Left ventricle myocardium inferior (tissue), 1 donor: ENCODE data around the gene RAP1GAP. TPM values are rescaled to one million over a fixed set of nuclear protein-coding genes. Genes with fewer than 3 reads are reported as not detected.

ENCODE experiments used
- DNase-seq: peaks from one replicate; pipeline ENCODE4 v3.0.0-alpha.2; 2020
- H3K27ac ChIP-seq: fragments of 200-600 bp; replicated peaks from 2 replicates; pipeline ENCODE4 v1.8.0; 2021
- H3K27me3 ChIP-seq: fragments of 200-600 bp; 2 replicates; pipeline ENCODE4 v1.8.0; 2021; ENCODE audit warnings: low read depth
- H3K36me3 ChIP-seq: fragments of 200-600 bp; 2 replicates; pipeline ENCODE4 v1.8.0; 2021
- H3K4me1 ChIP-seq: fragments of 200-600 bp; 2 replicates; pipeline ENCODE4 v1.8.0; 2021
- H3K4me3 ChIP-seq: fragments of 200-600 bp; 2 replicates; pipeline ENCODE4 v1.8.0; 2021; ENCODE audit warnings: mild to moderate bottlenecking, moderate library complexity
- H3K9me3 ChIP-seq: fragments of 200-600 bp; replicated peaks from 2 replicates; pipeline ENCODE4 v1.8.0; 2021
- CTCF ChIP-seq: fragments of 200-600 bp; IDR thresholded peaks from 2 replicates; pipeline ENCODE4 v1.8.0; 2021; ENCODE audit warnings: antibody characterized with exemption, mild to moderate bottlenecking, borderline replicate concordance
- intact Hi-C: fragments of 100-400 bp; cut with micrococcal nuclease; formaldehyde crosslinking; loops from one replicate; pipeline ENCODE4 v1.11.0; 2022
- total RNA-seq: library from RNA; stranded (reverse); fragmentation: NEBNext Ultra II Directional; extraction: Animal tissue kit (Norgen Biotek cat#: 25700); gene quantifications from one replicate; pipeline ENCODE4 v1.2.1, GENCODE V29; 2021
- donor health status: DM: no; HTN: yes; CAD: no; lungs with severe emphysema.

Gene RAP1GAP
- total RNA-seq, 1 donor from 2014 or later = 6.2 TPM

DNA sequence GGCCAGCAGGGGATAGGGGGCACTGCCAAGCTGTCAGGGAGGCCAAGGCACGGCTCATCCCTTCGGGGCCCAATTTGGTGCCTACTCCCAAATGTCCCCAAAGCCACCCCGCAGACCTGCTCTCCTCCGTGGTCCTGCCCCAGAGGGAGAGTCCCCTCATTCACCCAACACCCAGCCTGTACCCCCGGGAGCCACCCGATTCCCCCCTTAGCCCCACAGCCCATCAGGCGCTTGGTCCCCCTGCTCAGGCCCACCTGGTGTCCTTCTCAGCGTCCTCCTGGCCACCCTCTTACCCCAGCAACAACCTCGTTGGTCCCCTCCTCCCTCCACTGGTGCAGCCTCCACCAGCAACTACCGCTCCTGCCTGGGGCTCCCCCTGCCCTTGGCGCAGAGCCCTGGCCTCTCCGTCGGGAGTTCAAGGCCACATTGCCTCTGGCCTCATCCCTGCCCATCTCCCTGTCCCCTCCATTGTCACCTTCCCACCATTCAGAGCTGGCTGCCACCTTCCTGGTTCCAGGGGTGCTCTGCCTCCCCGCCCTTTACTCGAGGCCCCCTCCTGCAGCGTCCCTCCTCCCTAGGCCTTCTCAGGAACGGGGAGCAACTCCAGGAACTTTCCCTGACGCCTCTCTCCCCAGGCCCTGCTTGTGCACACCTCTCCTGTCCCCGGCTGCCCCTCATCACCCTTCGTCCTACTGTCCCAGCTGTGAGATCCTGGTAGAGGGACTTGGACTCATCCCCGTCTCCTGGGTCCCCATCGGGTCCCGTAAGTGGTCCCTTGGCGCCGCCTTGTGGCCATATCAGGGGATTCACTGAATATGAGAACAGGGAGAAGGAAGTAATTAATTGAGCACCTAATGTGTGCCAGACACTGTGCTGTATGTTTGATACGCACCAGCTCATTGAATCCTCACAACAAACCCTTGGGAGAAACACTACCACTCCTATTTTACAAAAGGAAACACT is 73.9 kb downstream of the RAP1GAP start:
- peaks cover 55% of the 10 kb centered on the region for H3K27me3 ChIP-seq
- intact Hi-C loops = no loop called here
- TF ChIP-seq CTCF = peak; percentile 72
- DNase-seq = peak; percentile 59
- no peaks in the 10 kb centered on the region for H3K9me3 ChIP-seq
- H3K36me3 ChIP-seq = no peaks in the 10 kb centered on the region
- no peaks in the 10 kb centered on the region for H3K4me1 ChIP-seq
- no peak overlapping the region for H3K4me3 ChIP-seq
- H3K27ac ChIP-seq = no peak overlapping the region

GRCh38 chr1:21594501-21594900 is 74.7 kb downstream of the RAP1GAP start:
- Histone ChIP-seq H3K9me3 (no peaks in the 10 kb centered on the region), H3K27ac (no peak overlapping the region), H3K4me1 (no peaks in the 10 kb centered on the region), H3K4me3 (no peak overlapping the region), H3K36me3 (no peaks in the 10 kb centered on the region), H3K27me3 (peaks cover 54% of the 10 kb centered on the region)
- TF ChIP-seq CTCF = no peak
- DNase-seq = no peak
- intact Hi-C loops = no loop called here

DNA sequence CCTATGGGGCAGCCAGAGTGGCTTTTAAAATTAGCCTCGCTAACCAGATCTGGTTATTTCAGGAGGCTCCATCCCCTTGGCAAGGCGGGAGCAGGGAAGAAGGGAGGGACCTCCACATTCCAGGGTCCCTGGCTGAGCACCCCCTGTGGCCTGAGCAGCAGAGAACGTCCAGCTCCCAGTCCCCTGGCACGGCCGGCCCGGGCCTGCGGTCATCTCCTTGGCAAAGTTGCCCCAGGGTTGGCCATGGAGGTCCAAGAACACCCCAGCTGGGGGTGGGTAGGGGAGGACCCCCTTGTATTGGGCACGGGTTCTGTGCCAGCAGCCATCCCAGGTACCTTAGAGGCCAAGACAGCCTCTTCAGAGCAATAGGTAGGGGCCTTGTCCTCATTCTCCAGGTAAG is 75.9 kb downstream of the RAP1GAP start:
- intact Hi-C loops = no loop called here
- H3K27me3 ChIP-seq = peaks cover 43% of the 10 kb centered on the region
- H3K36me3 ChIP-seq = no peaks in the 10 kb centered on the region

GRCh38 chr1:21592086-21592865 is 76.9 kb downstream of the RAP1GAP start:
- Histone ChIP-seq H3K4me1 (peaks cover 2% of the 10 kb centered on the region), H3K4me3 (no peak overlapping the region), H3K27ac (no peak overlapping the region), H3K27me3 (peaks cover 34% of the 10 kb centered on the region), H3K9me3 (no peaks in the 10 kb centered on the region), H3K36me3 (no peaks in the 10 kb centered on the region)
- TF ChIP-seq CTCF = no peak
- no peak for DNase-seq
- intact Hi-C loops = no loop called here

More for the DNA sequence above, 75.9 kb downstream of the RAP1GAP start:
- H3K4me1 ChIP-seq = no peaks in the 10 kb centered on the region
- H3K27ac ChIP-seq = no peak overlapping the region
- no peaks in the 10 kb centered on the region for H3K9me3 ChIP-seq
- H3K4me3 ChIP-seq = no peak overlapping the region
- no peak for DNase-seq
- no peak for TF ChIP-seq CTCF

DNA sequence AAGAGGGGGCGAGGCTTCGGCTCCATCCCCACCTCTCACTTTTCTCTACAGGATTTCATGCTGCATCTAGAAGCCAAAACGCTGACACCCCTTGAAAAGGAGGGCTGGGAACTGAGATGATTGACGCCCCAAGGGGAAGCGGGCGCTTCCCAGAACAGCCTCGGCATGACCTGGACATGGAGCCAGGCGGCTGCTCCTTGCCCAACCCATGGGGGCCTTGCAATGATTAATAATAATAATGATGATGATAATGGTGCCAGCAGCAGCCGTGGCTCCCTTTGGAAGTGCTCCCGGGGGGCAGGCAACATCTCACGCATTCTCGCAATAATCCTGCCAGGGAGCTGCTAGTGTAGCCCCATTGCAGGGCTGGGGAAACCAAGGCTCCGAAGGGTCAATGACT is 78.2 kb downstream of the RAP1GAP start:
- intact Hi-C loops = no loop called here
- DNase-seq = no peak
- Histone ChIP-seq H3K36me3 (no peaks in the 10 kb centered on the region), H3K27me3 (peaks cover 30% of the 10 kb centered on the region), H3K9me3 (no peaks in the 10 kb centered on the region), H3K4me1 (peaks cover 16% of the 10 kb centered on the region), H3K27ac (no peak overlapping the region), H3K4me3 (no peak overlapping the region)
- no peak for TF ChIP-seq CTCF
